ENCODE measurements around the gene SLC35G1.

DNA sequence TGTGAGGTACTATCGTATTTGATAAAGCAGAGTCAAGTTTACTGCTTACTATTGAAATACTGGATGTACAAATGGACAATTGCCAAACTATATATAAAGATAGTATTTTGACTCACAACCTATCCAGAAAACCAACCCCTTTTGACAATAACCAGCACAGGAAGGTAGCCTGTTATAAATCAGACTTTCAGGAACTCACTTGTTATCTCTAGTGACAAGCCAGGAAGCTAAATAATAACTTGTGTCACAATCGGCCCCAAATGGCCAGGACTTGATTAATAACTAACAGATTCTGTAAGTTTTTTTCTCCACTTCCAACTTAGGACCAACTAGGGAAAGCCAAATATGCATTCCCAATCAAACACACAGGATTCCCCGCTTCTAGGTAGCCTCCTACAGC is 38.8 kb upstream of the SLC35G1 start:
- TF ChIP-seq, protein P1, sequence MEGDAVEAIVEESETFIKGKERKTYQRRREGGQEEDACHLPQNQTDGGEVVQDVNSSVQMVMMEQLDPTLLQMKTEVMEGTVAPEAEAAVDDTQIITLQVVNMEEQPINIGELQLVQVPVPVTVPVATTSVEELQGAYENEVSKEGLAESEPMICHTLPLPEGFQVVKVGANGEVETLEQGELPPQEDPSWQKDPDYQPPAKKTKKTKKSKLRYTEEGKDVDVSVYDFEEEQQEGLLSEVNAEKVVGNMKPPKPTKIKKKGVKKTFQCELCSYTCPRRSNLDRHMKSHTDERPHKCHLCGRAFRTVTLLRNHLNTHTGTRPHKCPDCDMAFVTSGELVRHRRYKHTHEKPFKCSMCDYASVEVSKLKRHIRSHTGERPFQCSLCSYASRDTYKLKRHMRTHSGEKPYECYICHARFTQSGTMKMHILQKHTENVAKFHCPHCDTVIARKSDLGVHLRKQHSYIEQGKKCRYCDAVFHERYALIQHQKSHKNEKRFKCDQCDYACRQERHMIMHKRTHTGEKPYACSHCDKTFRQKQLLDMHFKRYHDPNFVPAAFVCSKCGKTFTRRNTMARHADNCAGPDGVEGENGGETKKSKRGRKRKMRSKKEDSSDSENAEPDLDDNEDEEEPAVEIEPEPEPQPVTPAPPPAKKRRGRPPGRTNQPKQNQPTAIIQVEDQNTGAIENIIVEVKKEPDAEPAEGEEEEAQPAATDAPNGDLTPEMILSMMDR (IDR thresholded peaks at IDR 0.05), result no peak
- TF ChIP-seq POLR2AphosphoS5 (IDR thresholded peaks at IDR 0.05; ENCODE audit: insufficient read depth in 1 of 2, low read depth in 1 of 2) (no peak), POLR2A (IDR thresholded peaks at IDR 0.05) (no peak)
